GM19328 (cell line): ENCODE data around the gene ING5.
"Not testable (repeated sequence)": the region's sequence is repeated elsewhere in the genome, so short reads cannot be mapped to it uniquely, and the experiment has no call there.

Experiments used
- ATAC-seq: cut with Tn5 transposase; IDR thresholded peaks from one replicate; pipeline ENCODE4 v1.9.1; 2021; ENCODE audit warnings: mild to moderate bottlenecking, moderate library complexity; ENCODE audit not compliant: unreplicated experiment

ING5 gene

GRCh38 chr2:241736111-241736510 lies 34.3 kb downstream of the ING5 start:
- no peak for ATAC-seq

- ATAC-seq, result no peak
Observed at GRCh38 chr2:241738040-241738686, 36.3 kb downstream of the ING5 start.

- ATAC-seq, result no peak
Observed at GRCh38 chr2:241739177-241739576, 37.3 kb downstream of the ING5 start.

DNA sequence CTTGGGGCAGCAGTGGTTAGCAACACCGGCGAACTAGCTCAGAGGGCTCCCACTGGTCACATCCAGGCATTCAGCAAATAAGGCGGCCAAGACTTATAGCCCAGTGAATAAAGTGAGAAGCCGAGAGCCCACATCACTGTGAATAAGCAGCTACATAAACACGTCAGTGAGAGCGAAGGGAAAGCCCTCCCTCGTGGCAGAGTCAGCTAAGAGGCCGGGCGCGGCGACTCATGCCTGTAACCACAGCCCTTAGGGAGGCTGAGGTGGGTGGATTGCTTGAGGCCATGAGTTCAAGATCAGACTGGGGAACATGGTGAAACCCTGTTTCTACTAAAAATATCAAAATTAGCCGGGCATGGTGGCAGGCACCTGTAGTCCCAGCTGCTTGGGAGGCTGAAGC lies 37.8 kb downstream of the ING5 start:
- ATAC-seq, result no peak

DNA sequence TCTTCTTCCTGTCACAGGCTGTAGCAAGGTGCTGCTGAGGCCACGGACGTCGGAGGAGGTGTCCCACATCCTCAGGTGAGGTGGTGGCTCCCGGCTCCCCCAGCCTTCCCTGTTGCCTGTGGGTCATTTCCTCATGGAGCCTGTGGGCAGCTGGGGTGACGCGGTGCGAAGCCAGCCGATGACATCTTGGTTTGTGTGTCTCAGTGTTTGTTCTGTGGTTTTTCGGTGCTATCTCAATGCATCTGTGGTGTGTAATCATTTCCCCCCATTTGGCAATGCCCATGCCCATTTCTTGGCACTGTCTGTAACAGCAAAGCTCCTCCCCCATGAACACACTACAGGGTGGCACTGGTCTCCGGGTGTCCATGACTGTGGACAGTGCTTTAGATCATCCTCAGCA lies 39.2 kb downstream of the ING5 start:
- no peak for ATAC-seq

DNA sequence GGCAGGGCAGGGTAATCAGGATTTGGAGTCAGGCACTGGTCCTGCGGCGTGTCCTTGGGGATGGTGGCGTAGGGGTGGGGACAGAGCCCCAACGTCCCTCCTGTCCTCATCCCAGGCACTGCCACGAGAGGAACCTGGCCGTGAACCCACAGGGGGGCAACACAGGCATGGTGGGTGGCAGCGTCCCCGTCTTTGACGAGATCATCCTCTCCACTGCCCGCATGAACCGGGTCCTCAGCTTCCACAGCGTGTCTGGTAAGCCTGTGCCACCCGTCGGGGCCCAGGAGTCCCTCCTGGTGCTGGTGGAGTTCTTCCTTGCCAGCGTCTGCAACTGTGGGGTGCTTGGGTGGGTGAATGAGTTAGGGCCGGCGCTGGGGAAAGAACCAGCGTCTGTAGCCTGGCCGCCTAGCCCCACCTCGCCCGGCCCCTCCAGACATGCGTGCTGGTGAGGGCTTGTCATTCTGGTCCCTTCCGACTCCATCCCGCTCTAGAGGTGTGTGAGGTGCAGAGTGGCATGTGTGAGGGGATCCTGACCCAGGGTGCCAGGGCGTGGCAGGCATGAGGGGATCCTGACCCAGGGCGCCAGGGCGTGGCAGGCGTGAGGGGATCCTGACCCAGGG lies 40.6 kb downstream of the ING5 start:
- no peak for ATAC-seq

DNA sequence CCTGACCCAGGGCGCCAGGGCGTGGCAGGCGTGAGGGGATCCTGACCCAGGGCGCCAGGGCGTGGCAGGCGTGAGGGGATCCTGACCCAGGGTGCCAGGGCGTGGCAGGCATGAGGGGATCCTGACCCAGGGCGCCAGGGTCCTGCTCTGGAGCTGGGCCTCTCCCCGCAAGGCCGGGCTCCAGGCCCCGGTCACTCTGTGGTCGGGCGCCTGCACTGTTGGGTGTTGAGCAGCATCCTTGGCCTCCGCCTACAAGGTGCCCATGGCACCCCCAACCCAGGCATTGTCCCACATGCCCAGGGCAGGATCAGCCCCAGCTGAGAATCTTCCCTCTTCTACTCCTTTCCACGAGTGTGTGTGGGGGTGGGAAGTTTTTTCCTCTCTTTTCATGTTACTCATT lies 41.2 kb downstream of the ING5 start:
- ATAC-seq, result not testable (repeated sequence)

DNA sequence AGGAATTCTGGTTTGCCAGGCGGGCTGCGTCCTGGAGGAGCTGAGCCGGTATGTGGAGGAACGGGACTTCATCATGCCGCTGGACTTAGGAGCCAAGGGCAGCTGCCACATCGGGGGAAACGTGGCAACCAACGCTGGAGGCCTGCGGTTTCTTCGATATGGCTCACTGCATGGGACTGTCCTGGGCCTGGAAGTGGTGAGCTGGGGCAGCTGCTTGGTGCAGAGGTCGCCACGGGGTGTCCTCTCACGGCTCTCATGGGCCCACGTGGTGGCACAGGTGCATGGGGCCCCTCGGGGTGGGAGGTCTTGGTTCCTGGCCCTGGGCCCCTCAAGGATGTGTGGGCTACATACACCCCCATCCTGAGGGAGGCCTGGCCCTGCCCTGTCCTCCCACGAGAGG lies 41.8 kb downstream of the ING5 start:
- ATAC-seq, result no peak

DNA sequence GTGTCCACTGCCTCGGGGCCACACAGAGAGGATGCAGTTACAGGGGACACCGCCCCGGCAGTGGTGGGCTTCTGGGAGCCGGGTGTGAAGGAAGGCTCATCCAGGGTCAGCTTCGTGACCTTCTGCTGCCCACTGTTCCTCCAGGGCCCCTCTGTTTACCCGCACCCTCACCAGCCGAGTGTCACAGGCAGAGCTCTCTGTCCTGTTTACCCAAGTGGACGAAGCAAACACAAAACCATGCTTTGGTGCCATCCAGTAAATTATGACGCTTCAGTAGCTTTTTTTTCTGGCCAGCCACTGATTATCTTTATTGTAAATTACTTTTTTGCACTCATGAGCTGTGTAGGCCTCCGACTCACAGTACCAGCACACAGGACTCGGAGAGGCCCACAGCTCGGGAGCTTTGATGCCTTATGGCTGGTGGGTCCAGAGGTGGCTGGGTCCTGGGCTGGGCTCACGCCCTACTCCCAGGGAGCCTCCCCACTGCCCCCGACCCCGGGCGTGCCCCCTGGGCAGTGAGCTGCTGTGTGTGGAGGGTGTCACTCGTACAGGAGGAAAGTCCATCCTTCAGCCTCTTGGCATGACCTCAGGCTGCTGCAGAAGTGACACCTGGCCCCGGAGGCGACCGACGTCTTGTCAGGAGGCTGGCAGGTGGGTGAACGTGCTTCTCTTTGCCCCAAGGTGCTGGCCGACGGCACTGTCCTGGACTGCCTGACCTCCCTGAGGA lies 42.4 kb downstream of the ING5 start:
- ATAC-seq, result no peak

GRCh38 chr2:241745276-241745675 lies 43.4 kb downstream of the ING5 start:
- no peak for ATAC-seq

GRCh38 chr2:241746084-241746483 lies 44.2 kb downstream of the ING5 start:
- ATAC-seq, result no peak

DNA sequence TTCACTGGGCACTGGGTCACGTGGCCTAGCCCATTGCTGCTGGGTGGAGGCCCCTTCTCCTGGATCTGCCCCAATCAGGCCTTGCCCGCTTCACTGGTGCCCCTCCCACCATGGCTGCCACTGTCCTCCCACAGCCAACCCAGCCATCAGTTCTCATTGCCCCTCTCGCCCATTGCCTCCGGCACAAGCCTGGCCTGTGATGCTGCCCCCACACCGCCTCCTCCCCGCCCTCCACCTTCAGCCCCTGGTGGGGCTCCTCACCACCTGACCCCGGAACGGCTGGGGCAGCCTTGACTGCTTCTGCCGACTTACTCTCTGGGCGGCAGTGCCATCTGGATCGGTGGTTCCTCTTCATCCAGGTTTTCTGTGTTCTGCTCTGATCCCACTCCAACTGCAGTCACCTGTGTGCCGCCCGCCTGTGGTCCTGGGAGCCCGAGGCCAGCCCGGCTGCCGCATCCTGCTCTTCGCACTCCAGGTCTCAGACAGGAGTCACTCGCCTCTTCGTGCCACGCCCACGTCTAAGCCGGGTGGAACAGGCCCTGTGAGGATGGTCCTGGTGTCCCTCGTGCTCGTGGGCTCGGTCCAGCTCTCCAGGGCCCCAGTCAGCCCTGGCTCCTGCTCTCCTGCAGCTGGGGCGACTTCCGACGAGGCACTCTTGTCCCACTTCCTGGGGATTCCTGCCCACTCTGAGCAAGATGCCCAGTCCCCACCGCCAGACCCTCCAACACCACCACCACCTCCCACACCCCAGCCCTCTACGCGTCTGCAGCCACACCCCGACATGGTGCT lies 46.8 kb downstream of the ING5 start:
- no peak for ATAC-seq

DNA sequence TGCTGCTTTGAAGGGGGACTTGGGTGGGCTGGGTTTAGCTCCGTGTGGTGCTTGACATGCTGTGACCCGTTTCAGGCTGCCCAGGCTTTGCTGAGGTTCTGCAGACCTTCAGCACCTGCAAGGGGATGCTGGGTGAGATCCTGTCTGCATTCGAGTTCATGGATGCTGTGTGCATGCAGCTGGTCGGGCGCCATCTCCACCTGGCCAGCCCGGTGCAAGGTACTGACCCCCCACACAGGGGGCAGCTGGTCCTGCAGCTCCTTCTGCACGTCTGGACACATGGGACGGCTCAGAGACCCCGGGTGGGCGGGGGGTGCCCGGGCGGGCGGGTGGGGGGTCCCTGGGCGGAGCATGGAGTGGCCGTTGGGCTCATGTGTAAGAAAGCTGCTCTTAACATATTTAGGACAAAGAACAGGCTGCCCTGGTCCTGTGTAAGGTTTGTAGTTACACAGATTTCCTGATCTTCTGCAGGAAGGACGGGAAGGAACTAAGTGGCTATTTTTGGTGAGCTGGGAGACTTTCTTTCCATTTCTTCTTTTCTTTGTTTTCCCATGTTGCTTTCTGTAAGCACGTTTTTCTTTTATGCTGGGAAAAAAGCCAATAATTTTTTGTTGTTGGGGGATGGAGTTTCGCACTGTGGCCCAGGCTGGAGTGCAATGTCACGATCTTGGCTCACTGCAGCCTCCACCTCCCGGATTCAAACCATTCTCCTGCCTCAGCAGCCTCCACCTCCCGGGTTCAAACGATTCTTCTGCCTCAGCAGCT lies 48.4 kb downstream of the ING5 start:
- no peak for ATAC-seq

DNA sequence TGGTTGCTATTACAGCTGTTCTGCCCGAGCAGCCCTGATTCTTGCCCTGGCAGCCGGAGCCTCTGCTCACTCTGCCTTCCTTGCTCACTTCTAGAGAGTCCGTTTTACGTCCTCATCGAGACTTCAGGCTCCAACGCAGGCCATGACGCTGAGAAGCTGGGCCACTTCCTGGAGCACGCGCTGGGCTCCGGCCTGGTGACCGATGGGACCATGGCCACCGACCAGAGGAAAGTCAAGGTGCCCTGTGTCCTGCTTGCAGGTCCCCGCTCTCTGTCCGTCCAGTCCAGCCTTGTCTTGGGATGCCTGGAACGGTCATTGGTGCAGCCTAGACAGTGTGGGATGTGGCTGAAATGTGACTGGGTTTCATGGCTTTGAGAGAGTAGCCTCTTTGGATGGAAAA lies 49.3 kb downstream of the ING5 start:
- ATAC-seq, result no peak

DNA sequence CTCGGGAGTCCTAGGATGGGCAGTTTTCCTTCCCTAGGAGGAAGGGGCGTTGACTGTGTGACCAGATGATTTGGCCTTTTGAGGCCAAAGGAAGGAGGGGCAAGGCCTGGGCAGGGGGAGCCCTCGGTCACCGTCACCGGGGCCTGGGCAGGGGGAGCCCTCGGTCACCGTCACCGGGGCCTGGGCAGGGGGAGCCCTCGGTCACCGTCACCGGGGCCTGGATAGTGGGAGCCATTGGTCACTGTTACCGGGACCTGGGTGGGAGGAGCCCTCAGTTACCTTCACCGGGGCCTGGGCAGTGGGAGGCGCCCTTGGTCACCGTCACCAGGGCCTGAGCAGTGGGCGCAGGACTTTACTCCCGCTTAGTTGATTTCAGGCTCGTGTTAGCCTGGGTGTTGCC lies 49.9 kb downstream of the ING5 start:
- no peak for ATAC-seq

DNA sequence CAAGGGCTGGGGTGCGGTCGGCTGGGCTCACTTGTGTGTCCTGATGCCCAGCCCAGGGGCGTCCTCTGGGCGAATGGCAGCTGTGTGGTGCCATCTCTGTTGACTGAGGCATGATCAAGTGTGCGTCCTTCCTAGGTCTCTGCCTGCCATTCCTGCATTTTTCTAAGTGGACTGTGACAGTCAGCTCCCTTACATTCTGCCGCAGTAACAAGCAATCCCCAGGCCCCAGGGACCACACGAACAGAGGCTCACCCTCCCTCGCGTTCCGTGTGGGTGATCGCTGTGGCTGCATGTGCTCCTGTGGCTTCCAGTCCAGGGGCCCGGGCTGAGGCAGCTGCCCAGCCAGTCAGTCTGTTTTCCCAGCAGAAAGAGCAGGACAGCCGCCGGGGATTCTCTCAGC lies 50.4 kb downstream of the ING5 start:
- no peak for ATAC-seq

GRCh38 chr2:241752689-241753276 lies 50.9 kb downstream of the ING5 start:
- no peak for ATAC-seq

DNA sequence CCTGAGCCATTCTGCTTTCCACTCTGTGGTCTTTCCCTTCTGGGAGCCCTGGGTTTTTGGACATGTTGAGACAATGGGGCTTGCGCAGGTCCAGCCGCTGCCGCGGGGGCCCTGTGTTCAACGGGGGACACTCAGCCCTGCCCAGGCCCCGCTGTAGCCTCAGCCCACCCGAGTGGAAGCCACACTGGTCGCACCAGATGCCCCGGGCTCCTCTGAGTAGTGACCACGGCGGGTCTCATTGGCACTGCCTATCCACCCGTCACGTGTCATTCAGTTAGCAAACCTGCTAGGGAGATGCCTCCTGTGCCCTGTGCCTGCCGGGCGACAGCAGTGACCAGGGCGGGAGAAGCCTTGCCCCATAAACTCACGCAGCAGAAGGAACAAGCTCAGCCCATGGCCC lies 51.7 kb downstream of the ING5 start:
- no peak for ATAC-seq

- ATAC-seq, result no peak
Observed at GRCh38 chr2:241754042-241754441, 52.2 kb downstream of the ING5 start.

DNA sequence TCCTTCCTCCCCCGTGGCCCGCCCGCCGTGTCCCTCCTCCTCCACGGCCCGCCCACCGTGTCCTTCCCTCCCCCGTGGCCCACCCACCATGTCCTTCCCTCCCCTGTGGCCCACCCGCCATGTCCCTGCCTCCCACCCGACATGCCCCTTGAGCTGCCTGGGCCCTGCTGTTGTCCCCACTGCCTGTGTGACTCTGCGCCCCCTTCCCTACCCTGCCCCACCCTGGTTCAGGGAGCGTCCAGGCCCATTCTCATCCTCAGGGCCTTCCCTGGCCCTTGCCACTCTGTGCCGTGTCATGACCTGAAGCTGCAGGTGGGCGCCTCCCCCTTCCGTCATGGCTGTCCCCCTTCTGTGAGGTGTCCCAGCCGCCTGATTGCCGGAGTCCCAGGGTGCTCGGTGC lies 53.3 kb downstream of the ING5 start:
- ATAC-seq, result no peak
